GM21367 (cell line): ENCODE data around the gene CDC45.
A peak's percentile ranks its signal among the peaks of the same experiment; 100 is the strongest.
"Not testable (repeated sequence)": the region's sequence is repeated elsewhere in the genome, so short reads cannot be mapped to it uniquely, and the experiment has no call there.

Experiments
- ATAC-seq: cut with Tn5 transposase; IDR thresholded peaks from one replicate; pipeline ENCODE4 v1.9.1; 2021; ENCODE audit not compliant: unreplicated experiment

The CDC45 gene, protein sequence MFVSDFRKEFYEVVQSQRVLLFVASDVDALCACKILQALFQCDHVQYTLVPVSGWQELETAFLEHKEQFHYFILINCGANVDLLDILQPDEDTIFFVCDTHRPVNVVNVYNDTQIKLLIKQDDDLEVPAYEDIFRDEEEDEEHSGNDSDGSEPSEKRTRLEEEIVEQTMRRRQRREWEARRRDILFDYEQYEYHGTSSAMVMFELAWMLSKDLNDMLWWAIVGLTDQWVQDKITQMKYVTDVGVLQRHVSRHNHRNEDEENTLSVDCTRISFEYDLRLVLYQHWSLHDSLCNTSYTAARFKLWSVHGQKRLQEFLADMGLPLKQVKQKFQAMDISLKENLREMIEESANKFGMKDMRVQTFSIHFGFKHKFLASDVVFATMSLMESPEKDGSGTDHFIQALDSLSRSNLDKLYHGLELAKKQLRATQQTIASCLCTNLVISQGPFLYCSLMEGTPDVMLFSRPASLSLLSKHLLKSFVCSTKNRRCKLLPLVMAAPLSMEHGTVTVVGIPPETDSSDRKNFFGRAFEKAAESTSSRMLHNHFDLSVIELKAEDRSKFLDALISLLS

DNA sequence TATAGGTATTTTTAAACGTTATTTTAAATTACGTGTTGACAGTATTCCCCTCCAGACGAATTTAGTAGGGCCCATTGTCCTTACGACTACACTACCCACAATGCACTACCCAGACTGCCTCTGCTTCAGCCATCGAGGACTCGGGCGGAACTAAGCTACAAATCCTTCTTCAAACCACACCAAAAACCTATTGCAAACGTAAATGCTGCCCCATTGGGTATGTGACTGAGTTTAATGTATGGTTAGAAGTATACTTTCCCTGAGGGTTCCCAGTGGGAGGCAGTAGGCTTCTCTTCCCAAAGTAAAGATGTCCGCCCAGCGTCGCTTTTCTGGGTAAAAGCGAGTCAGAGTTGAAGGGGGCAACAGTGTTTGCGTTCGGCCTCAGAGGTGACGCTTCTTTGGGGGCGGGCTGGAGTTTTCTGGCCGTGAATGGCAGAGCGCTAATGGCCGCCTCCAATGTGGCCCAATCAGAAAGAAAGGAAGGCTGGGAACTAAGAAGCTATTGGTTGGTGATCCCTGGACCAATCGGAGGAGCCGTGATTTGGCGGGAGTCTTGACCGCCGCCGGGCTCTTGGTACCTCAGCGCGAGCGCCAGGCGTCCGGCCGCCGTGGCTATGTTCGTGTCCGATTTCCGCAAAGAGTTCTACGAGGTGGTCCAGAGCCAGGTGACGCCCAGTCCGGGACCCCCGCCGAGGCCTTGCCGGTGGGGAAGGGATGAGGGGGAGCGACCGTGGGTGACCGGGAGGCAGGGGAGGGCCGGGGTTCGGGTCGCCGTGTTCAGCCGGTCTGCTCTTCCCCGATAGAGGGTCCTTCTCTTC lies at the start of gene CDC45:
Gene CDC45 (plus strand): TSS at position 566 of the 818 bp plus-strand sequence. CDS start 49 bp downstream, at position 615.
- peak; percentile 77 for ATAC-seq

GRCh38 chr22:19429950-19430889 lies 49.5 kb upstream of the CDC45 start:
- ATAC-seq = no peak

GRCh38 chr22:19430890-19431541 lies 48.7 kb upstream of the CDC45 start:
- ATAC-seq = no peak

GRCh38 chr22:19431649-19432132 lies 48.0 kb upstream of the CDC45 start, which contains the start of gene HIRA:
TSS of gene HIRA (minus strand) at chr22:19431733. CDS start at chr22:19431476, 257 bp downstream.
- ATAC-seq = peak; percentile 23

DNA sequence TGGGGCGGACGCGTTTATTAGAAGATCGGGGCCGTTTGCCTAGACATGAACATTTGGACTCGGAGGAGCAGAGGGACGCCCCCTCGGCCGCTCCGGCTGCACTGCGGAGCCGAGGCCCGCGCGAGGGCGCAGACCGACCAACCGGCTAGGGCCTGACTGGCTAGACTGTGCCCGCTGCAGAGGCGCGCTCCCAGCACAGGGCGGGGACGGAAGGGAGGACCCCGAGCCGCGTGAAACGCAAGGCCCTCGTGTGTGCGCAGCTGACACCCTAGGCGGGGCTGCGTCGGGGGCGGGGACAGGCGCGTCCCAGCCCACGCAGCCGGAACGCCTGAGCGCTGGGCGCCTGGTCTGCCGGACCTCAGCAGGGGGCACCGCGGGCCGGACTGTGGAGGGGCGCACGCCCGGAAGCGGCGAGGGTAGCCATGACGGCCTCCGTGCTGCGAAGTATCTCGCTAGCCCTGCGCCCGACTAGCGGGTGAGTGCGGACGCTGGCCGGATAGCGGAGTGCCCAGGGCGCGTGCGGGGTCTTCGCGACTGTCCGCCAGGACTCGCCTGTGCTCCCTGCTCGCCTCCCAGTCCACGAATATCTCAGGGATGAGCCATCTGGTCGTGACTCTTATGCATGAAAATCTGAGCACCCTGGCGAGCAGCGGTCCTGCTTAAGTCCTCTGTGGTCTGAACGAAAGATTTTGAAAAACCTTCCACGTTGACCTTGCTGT lies 47.4 kb upstream of the CDC45 start, which contains the start of gene MRPL40:
Gene MRPL40 (plus strand): TSS at position 413 of the 719 bp plus-strand sequence. CDS start 10 bp downstream, at position 423.
- peak; percentile 59 for ATAC-seq

GRCh38 chr22:19434401-19434800 lies 45.3 kb upstream of the CDC45 start:
- ATAC-seq = no peak

DNA sequence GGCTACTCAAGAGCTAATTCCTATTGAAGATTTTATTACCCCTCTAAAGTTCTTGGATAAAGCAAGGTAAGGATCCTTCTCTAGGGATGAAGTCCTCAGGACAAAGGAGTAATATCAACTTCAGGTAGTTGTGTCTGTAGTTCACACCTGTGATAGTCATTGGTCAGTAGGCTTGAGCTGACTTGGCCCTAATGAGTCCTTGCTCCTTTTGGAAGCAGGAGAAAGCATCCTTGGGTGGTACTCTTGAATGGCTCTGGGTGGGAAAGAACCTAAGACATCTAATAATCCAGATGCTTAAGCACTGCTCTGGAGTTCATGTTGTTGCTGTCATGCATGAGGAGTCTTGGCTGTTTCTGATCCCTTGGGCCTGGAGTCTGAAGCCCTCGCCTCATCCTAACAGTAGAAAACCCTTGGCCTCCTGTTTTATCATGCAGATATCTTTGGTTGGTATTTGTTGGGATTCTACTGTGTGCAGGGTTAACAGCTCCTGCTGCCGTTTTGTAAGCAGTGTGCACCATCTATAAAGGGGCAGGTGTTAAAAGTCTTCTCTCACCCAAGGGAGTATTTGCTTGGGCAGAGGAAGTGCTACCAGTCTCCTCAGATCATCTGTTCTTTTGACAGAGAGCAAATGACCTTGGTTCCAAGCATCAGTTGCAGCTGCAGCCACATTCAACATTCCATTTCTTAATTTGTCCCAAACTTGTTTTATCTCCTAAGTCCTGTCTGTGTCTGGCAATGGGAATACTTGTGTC lies 44.7 kb upstream of the CDC45 start:
- no peak for ATAC-seq

- ATAC-seq = not testable (repeated sequence)
These were observed 43.1 kb upstream of the CDC45 start for GRCh38 chr22:19436444-19437161.

DNA sequence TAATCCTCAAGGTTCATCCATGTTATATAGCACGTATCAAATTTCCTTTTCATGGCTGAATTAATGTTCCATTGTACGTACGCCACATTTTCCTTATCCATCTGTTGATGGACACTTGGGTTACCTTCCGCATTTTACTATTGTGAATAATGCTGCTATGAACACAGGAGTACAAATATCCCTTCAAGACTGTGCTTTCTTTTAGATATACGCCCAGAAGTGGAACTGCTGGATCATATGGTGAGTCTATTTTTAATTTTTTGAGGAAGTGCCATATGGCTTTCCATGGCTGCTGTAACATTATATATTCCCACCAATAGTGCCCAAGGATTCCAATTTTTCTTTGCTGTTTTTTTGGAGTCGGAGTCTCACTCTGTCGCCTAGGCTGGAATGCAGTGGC lies 41.4 kb upstream of the CDC45 start:
- no peak for ATAC-seq

GRCh38 chr22:19440411-19441195 lies 39.1 kb upstream of the CDC45 start:
- ATAC-seq = no peak

DNA sequence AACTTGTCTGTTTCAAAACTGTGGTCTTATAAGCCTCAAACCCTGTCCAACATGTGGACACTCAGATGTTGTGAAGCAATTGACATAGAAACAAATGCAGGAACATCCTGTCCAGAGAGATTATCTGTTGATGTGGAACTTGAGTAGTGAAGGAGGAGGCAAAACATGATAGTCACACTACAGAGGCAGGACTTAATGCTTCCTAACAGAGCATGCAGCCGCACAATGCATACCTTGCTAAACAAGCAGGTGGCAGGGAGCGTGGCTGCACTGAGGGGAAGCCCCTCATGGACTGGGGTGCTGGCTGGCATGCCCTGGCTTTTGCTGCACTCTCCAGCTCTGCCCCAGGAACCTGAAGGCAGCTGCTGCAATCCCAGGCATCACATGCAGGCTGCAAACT lies 37.6 kb upstream of the CDC45 start:
- no peak for ATAC-seq

- ATAC-seq = no peak
These were observed 36.0 kb upstream of the CDC45 start for GRCh38 chr22:19443544-19444211.

GRCh38 chr22:19445279-19445982 lies 34.3 kb upstream of the CDC45 start:
- ATAC-seq = not testable (repeated sequence)

DNA sequence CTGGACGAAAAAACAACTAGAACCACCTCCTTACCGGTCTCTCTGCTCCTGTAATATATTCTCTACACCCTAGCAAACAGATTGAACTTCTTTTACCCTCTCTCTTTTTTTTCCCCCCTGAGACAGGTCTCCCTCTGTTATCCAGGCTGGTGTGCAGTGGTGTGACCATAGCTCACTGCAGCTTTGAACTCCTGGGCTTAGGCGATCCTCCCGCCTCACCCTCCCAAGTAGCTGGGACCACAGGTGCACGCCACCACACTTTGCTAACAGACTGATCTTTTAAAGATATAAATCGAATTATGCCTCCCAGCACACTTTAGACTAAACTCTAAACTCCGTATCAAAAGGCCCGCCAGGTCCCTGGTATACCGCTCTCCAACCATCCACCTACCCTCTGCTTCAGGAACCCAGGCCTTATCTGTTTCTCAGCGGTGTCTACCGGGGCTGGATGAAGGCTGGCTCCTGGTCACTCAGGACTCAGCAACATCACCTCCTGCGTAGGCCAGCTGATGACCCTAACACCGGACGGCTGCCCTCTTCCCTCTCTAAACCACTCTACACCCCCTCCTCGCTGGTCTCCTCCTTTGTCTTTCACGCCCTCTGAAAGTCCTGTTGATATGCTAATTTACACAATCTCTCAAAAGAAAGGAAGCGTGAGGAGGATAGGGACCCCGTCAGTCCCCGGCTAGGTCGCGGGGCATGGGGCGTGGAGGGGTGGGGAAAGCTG lies 33.0 kb upstream of the CDC45 start:
- peak; percentile 3 for ATAC-seq
